Measurements from ENCODE around the gene TIPARP.

The TIPARP gene

GRCh38 chr3:156641618-156641975 lies 32.8 kb upstream of the TIPARP start:
- H3K36me3 ChIP-seq (ENCODE audit: control insufficient read depth, insufficient read depth, low read length): no peaks in the 10 kb centered on the region
- H3K27ac ChIP-seq: no peak overlapping the region
- no peak for TF ChIP-seq CTCF (IDR thresholded peaks at IDR 0.05)
- H3K4me1 ChIP-seq: no peaks in the 10 kb centered on the region
- H3K9ac ChIP-seq: no peak overlapping the region
- no peaks in the 10 kb centered on the region for H3K27me3 ChIP-seq (ENCODE audit: control insufficient read depth, insufficient read depth, low read length)
- no peak overlapping the region for H3K4me2 ChIP-seq (ENCODE audit: low read length)
- no peak overlapping the region for H2AFZ ChIP-seq
- no peaks in the 10 kb centered on the region for H3K9me3 ChIP-seq (ENCODE audit: control insufficient read depth, low read length)
- H3K79me2 ChIP-seq: no peaks in the 10 kb centered on the region
- no peak overlapping the region for H3K4me3 ChIP-seq (ENCODE audit: low read depth, low read length)

- Histone ChIP-seq H3K36me3 (ENCODE audit: control insufficient read depth, insufficient read depth, low read length) (no peaks in the 10 kb centered on the region), H2AFZ (no peak overlapping the region), H3K9ac (no peak overlapping the region), H3K4me2 (ENCODE audit: low read length) (no peak overlapping the region), H3K9me3 (ENCODE audit: control insufficient read depth, low read length) (no peaks in the 10 kb centered on the region), H3K79me2 (no peaks in the 10 kb centered on the region), H3K27ac (no peak overlapping the region), H3K4me1 (no peaks in the 10 kb centered on the region), H3K4me3 (ENCODE audit: low read depth, low read length) (no peak overlapping the region), H3K27me3 (ENCODE audit: control insufficient read depth, insufficient read depth, low read length) (no peaks in the 10 kb centered on the region)
- no peak for TF ChIP-seq CTCF (IDR thresholded peaks at IDR 0.05)
Measured at GRCh38 chr3:156642750-156643728, 31.4 kb upstream of the TIPARP start.

- H3K4me3 ChIP-seq (ENCODE audit: low read depth, low read length): no peak overlapping the region
Measured at GRCh38 chr3:156643729-156644389, 30.5 kb upstream of the TIPARP start.

GRCh38 chr3:156644958-156645357 lies 29.4 kb upstream of the TIPARP start:
- TF ChIP-seq CTCF (IDR thresholded peaks at IDR 0.05): no peak
- Histone ChIP-seq H3K9ac (no peak overlapping the region), H3K27me3 (ENCODE audit: control insufficient read depth, insufficient read depth, low read length) (no peaks in the 10 kb centered on the region), H3K9me3 (ENCODE audit: control insufficient read depth, low read length) (no peaks in the 10 kb centered on the region), H3K27ac (no peak overlapping the region), H3K4me3 (ENCODE audit: low read depth, low read length) (no peak overlapping the region), H3K4me2 (ENCODE audit: low read length) (no peak overlapping the region), H2AFZ (no peak overlapping the region), H3K36me3 (ENCODE audit: control insufficient read depth, insufficient read depth, low read length) (no peaks in the 10 kb centered on the region), H3K4me1 (no peaks in the 10 kb centered on the region), H3K79me2 (no peaks in the 10 kb centered on the region)

More at GRCh38 chr3:156643729-156644389, 30.5 kb upstream of the TIPARP start:
- Histone ChIP-seq H3K9ac (no peak overlapping the region), H3K9me3 (ENCODE audit: control insufficient read depth, low read length) (no peaks in the 10 kb centered on the region), H3K79me2 (no peaks in the 10 kb centered on the region), H3K4me2 (ENCODE audit: low read length) (no peak overlapping the region), H3K27me3 (ENCODE audit: control insufficient read depth, insufficient read depth, low read length) (no peaks in the 10 kb centered on the region), H2AFZ (no peak overlapping the region), H3K27ac (no peak overlapping the region), H3K36me3 (ENCODE audit: control insufficient read depth, insufficient read depth, low read length) (no peaks in the 10 kb centered on the region), H3K4me1 (no peaks in the 10 kb centered on the region)
- TF ChIP-seq CTCF (IDR thresholded peaks at IDR 0.05): no peak
